ENCODE data around the gene OSCAR.
A peak's percentile ranks its signal among the peaks of the same experiment; 100 is the strongest.

- TF ChIP-seq POLR2A (IDR thresholded peaks at IDR 0.05) (peak; percentile 63 to 76), CTCF (IDR thresholded peaks at IDR 0.05 in 4 of 5, conservative IDR thresholded peaks at IDR 0.05 in 1 of 5) (peak in 1 of 5 experiments; percentile 24)
Measured at GRCh38 chr19:54115109-54116063, 14.8 kb upstream of the OSCAR start, which contains the start of the genes PRPF31 and TFPT.

Data from gastrocnemius medialis (tissue), 4 donors.